HG02840 (cell line): ENCODE results near the gene NR1I3.

Experiments
- ATAC-seq: cut with Tn5 transposase; IDR thresholded peaks from one replicate; pipeline ENCODE4 v1.9.1; 2021; ENCODE audit warnings: mild to moderate bottlenecking, moderate library complexity, moderate number of reproducible peaks; ENCODE audit not compliant: unreplicated experiment, low FRiP score

The NR1I3 gene

DNA sequence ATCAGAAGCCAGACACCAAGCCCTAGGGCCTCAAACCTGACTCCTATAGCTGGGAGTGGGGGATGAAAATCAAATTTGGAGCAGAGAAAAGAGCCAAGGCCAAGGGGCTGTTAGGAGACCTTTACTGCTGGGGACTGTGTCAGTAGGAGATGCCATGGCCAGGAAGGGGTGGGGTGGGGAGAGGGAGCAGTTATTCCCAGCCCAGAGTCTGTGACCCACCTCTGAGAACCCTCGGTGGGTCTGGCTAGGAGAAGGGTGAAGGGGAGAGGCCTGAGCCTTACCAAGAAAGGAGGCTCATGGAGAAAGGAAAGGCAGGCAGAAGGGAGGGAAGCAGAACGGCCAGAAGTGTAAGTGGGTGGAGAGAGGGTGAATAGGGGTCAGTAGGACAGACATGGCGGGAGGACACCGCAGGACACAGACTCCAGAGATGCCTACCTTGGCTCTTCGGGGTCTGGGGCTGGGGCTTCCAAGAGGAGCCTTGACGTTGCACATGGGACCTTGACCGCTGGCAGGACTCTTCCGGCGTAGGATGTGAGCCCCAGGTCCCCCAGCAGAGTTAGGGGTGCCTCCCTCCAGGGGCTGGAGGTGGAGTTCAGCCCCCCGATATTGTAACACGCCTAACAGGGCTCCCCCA, 40.3 kb downstream of the NR1I3 start:
- no peak for ATAC-seq

DNA sequence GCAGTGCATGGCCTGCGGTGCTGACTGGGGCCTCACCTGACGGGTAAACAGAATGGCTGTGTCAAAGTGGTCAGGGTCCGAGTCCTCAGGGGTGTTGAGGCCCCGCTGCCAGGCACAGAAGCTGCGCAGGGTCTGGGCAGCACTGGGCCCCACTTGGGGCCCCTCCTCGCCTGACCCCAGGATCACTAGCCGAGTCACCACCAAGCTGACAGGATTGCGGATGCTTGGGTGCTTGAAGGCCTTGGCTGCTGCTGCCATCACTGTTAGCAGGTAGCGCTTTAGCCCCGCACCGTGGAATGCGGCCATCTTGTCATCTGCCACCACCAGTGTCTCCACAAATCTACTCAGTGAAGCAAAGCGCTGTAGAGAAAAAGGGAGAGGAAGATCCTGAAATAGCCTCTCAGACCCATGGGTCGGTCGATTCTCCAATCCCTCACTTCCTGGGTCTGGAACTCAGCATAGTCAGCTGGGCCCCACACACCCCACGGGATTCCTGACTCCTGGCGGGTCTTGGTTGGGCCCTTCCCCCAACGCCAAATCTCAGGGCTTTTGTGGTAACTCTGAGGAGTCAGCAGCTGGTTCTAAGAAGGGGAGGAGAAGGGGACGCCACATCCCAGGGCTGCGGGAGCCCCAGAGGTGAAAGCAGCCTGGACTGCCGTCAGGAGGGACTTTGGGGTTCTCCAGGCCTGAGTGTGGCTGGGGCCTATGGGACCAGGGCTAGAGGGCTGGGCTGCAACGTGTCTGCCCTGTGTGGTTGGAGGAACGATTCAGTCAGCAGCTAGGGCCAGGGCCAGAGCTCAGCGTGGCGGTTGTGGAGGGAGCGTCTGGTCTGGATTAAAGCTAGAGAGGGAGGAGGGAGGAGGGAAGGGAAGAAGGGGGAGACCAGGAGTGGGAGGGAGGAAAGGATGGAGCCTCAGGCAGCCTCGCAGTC, 41.2 kb downstream of the NR1I3 start:
- no peak for ATAC-seq

DNA sequence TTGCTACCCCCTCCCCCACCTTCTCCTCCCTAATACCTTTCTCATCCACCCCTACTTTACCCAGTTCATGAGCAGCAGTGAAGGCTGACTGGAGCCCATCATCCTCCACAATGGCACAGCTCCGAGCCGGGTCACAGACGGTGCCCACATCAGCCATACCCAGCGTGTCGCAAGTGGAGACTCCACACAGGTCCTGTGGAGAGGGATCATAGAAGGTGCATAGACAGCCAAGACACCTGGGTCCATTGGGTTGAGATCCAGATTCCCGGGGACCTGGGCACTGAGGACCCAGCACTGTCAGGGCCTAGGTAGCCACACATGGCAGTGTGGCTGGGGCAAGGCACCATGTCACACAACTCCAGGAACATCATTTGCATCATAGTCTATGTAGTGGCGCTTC, 41.9 kb downstream of the NR1I3 start:
- ATAC-seq, result no peak

DNA sequence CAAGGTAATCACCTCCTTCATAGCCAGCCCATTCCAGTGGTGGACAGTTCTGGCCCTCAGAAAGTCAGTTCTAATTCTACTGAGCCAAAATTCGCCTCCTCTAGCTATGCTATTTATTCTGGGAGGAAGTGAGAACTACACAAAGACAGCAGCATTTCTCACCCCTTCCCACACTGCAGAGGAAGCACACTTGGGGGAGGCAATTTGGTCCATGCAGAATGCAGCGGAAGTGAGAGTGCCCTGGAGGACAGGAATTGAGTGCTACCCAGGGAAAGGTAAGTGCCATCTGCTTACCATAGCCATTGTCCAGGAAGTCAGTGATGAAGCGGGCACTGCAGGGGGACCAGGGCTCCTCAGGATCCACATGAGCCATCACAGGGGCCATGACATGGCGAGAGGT, 42.8 kb downstream of the NR1I3 start:
- no peak for ATAC-seq

DNA sequence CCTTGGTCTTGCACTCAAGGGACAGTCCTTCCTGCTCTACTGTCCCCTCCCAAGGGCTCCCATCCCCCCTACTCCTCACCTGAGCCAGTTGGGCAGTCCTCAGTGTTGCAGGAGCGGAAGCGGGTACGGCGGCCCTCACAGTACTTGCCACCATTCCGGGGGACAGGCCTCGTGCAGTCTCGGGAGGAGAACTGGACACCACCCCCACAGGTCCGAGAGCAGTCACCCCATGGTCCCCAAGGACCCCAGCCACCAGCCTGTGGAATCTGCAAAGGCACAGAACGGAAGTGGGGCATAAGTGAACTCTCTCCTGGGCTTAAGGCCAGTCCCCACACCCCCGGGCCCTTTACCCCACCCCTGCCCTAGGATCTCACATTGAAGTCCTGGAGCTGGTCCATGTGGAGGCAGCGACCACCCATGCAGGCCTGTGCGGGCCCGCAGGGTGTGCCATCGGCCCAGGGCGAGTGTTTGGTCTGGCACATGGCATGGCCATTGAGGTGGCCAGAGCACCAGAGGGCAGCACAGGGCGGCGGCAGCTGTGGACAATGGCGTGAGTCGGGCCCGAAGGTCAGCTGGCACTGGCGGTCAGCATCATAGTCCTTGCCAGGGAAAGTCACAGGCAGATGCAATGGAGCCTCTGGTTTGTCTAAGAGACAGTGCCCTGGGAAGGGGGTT, 44.3 kb downstream of the NR1I3 start:
- no peak for ATAC-seq

DNA sequence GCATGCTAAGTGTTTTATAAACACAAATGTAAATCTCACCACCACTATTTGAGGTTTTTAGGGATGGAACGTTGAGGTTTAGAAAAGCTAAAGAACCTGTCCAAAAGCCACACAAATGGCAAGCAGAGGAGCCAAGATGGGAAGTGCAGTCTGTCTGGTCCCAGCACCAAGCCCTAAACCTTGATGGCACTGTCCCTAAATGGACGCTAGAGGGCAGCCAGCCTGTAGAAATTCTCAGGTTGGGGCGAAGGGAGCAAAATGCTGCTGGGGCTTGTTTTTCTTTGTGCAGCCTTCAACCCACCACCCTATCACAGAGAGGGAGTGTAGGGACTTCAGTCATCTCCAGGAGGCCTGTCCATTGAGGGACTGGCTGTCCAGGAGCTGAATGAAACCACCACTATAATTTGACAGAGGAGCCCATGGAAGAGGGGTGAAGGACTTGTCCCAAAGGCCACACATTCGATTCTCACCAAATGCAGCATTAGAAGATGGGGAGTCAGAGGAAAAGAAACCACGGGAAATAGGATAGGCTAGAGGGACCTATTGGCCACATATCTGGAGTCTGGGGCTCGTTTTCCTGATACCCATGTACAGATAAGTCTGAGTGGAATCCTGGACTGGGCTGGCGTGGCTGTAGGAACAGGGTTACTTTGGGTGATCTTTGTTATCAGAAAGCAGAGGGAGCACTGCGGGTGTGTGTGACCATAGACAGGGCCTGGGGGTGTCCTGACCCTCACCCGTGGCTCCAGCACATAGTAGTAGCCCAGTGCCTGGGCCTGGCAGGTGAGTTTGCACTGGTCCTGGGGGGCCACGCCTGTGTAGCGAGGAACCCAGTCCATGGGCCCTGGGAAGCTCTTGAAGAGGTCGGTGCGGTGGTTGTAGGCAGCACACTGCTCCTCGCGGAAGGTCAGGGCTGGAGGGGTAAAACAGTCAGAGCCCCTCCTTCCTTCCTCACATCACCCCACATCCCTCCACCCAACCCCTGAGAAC, 45.2 kb downstream of the NR1I3 start:
- ATAC-seq, result no peak

DNA sequence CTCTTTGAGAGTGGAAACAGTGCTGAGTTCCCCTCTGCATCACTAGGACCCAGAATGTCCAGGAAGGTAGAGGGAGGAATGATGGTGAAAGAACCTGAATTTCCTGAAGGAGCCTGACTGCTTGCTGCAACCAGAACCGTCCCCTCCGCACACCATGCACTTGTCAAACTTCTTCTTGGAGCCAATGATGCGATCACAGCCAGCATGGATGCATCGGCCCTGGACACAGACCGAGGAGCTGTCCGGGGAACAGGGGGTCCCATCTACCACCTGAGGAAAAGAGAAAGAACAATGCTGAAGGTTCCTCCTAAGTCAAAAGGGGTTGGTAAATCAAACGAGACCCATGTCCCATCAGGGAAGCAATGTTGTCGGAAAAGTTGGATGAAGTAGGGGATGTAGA, 46.0 kb downstream of the NR1I3 start:
- no peak for ATAC-seq

DNA sequence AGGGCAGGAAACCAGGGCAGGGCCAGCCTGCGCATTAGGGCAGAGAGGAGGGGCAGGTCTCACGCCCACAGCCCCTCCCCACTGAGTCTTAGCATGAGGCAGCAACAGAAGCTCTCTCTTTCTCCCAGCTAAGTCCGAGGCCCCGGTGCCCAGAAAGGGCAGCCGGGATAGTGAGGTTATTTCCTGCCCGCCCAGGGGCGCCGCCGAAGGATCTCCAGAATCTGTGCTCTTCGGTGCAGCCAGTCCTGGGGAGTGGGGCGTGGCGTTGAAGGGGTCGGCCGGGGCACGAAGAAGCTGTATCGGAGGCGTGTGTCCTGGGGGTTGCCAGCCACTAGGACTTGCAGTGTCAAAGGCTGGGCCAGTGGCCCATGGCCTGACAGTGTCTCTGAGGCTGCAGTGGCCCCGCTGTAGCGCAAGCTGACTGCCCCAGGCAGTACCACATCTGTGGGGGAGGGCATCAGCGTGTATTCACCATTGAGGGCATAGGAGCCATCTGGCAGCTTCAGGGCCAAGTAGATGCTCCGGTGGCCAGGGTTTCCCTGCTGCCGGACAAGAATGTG, 47.0 kb downstream of the NR1I3 start:
- ATAC-seq, result no peak

DNA sequence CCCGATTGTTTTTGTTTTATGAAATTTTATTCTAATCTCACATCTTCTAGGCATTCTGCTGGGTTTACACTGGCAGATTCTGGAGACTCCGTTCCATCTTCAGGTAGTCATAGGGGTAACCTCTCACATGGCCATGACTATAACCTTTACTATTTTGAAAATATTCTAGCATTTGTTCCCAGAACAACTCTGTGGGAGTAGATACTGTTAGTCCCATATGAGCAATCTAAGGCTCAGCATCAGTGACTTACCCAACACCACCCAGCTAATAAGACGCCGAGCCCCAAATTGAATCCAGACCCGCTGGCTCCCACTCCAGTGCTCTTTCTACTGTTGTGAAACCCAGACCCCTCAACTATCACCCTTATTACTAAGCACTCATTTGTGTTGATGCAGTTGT, 49.0 kb downstream of the NR1I3 start:
- ATAC-seq, result no peak

DNA sequence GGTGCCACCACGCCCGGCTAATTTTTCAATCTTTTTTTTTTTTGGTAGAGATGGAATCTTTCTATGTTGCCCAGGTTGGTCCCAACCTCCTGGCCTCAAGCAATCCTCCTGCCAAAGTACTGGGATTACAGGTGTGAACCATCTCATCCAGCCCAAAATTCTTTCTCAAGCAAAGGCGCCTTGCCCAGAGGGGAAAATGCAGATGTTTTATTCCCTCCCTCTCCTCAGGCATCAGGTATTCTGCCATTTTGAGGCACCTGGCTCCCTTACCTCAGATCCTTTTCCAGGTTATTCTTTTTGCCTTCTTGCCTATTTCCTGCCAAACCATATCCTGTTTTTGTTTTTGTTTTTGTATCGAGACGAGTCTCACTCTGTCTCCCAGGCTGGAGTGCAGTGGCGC, 49.6 kb downstream of the NR1I3 start:
- ATAC-seq, result no peak

DNA sequence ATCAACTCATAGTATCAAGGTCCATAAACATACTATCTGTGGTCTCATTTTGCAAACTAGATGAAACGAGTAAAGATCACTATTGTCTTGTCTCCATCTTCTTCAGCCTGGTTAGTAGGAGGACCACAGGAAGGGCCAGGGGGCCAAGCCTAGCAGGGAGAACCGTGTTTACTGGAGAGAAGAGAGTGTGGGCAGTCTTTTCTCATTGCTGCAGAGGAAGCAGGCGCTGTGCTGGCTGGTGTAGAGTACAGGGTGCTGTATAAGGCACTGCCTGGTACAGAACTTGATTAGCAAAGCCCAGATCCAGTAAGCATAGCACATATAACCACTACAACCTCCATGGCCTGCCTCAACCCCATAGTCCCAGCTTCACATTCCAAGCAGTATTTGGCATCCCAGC, 50.7 kb downstream of the NR1I3 start:
- ATAC-seq, result no peak

DNA sequence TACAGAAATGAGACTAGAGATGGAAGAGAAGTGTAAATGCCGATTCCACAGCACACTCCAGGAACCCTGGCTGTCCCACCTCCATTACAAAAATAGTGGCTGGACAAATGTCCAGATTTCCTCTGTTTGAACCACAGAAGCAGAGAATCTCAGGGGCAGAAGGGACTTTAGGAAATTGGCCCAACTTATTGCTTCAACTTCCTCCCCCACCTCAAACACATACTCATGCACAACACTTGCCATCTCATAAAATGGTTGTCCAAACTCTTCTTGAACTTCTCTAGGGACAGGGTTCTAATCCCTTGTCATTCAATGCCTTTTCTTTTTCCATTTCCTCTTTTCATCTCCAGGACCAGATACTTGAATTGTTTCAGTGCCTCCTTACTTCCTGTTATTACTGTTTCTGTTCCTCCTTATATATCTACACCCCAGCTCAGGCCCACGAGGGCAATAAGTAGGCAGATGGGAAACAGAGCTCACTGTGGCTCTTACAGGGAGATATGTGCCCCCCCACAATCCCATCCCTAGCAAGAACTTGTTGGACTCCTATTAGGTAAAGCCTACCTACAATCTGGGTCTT, 52.2 kb downstream of the NR1I3 start:
- ATAC-seq, result peak; percentile 20

DNA sequence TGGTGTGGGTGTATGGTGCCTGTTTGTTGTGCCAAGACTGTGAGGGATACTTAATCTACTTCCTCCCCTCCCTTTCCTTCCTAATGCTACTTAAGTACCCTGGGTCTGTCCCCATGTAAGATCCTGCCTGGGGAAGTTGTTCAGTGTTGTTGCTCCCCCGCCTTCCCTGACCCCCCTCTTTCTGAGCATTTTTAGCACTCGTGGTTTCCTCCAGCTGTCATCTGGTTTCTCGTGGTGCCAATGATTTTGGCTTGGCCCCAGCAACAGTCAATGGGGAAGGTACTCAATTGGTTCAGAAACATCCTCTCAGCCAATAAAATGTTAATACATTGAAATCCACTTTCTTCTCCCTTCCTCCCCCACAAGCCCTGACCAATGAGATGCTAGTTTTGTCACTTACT, 52.7 kb downstream of the NR1I3 start:
- ATAC-seq, result peak; percentile 53

DNA sequence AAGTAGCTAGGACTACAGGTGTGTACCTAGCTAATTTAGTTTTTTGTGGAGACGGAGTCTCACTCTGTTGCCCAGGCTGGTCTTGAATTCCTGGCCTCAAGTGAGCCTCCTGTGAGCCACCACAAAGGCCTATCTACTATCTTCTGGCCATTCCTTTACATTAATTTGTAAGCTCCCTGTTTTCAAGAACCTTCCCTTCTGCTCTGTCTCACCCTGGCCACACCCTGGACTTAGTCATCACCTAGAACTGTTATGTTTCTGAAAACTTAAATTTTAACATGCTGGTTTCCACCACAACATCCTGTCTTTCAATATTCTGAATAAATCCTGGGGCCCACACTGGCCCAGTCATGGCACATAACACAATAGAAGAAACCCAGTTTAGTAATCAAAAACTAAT, 55.8 kb downstream of the NR1I3 start:
- no peak for ATAC-seq

DNA sequence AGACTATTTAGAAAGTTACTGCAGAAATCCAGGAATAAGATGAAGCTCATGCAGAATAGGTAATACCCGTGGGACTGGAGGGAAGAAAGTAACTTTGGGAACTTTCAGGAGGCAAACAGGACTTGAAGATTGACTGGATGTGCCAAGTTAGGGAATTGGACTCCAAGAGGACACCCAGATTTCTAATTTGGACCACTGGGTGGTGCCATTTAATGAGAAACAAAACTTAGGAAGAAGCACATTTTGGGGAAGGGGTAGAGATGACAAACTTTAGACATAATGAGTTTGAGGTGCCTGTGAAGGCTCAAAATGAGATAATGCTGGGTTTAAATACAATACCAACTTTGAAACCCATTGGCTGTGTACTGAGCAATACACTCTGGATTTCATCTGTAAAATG, 57.4 kb downstream of the NR1I3 start:
- no peak for ATAC-seq

DNA sequence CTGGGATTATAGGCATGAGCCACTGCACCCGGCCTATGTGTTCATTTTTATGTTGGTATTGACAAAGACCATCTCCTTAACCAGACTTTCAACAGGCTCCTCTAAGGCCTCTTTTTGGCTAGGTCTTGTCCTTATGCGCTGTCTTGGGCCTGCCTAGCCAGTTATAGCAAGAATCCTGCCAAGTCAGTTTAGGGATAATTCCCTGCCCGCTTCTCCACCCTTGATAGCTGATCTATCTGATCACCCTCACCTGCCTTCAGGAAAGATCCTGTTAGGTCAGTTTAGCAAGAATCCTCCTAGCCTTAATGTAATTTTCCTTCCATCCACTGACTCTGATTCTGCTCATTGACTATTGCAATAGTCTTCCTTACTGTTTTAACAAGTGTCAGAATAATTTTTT, 58.3 kb downstream of the NR1I3 start:
- no peak for ATAC-seq
